CD4-positive, alpha-beta T cell treated with Interferon gamma for 1 hour (primary cell): ENCODE measurements around the gene BSCL2.
"Not testable (repeated sequence)": the region's sequence is repeated elsewhere in the genome, so short reads cannot be mapped to it uniquely, and the experiment has no call there.

ENCODE experiments used
- DNase-seq: peaks from one replicate; pipeline ENCODE4 v3.0.0-alpha.2; 2020

The BSCL2 gene

GRCh38 chr11:62707277-62707861 lies at the start of gene BSCL2, which contains the start of gene GNG3:
Gene BSCL2 (minus strand): TSS chr11:62707424. CDS start chr11:62707195, 229 bp downstream.
Gene GNG3 (plus strand): TSS chr11:62707676. CDS start chr11:62708296, 620 bp downstream.
- no peak for DNase-seq

- no peak for DNase-seq
These were observed 47.9 kb upstream of the BSCL2 start for GRCh38 chr11:62755086-62755615.

- peak; percentile 99 for DNase-seq
These were observed 46.7 kb upstream of the BSCL2 start, which contains the start of gene ZBTB3 for GRCh38 chr11:62753736-62754603. Gene ZBTB3 (minus strand): TSS chr11:62754160. CDS start chr11:62753664, 496 bp downstream.

- no peak for DNase-seq
These were observed 45.9 kb upstream of the BSCL2 start for GRCh38 chr11:62752994-62753735.

GRCh38 chr11:62752177-62752785 lies 45.1 kb upstream of the BSCL2 start:
- DNase-seq: no peak

GRCh38 chr11:62749931-62750330 lies 42.7 kb upstream of the BSCL2 start:
- DNase-seq: not testable (repeated sequence)

GRCh38 chr11:62747475-62748160 lies 40.4 kb upstream of the BSCL2 start:
- DNase-seq: no peak

- DNase-seq: no peak
These were observed 30.0 kb upstream of the BSCL2 start for GRCh38 chr11:62737196-62737595.

GRCh38 chr11:62732830-62733229 lies 25.6 kb upstream of the BSCL2 start:
- no peak for DNase-seq

GRCh38 chr11:62730076-62730475 lies 22.9 kb upstream of the BSCL2 start:
- not testable (repeated sequence) for DNase-seq

GRCh38 chr11:62728171-62728988 lies 21.2 kb upstream of the BSCL2 start, which contains the start of gene TTC9C:
Gene TTC9C (plus strand): TSS chr11:62728486. CDS start chr11:62728849, 363 bp downstream.
- peak; percentile 81 for DNase-seq

GRCh38 chr11:62727872-62728170 lies 20.6 kb upstream of the BSCL2 start:
- peak; percentile 91 for DNase-seq

- peak; percentile 99 for DNase-seq
These were observed 20.1 kb upstream of the BSCL2 start, which contains the start of gene HNRNPUL2 for GRCh38 chr11:62727165-62727871. Gene HNRNPUL2 (minus strand): TSS chr11:62727457. CDS start chr11:62727156, 301 bp downstream.

GRCh38 chr11:62726915-62727164 lies 19.6 kb upstream of the BSCL2 start:
- DNase-seq: no peak

GRCh38 chr11:62726156-62726914 lies 19.1 kb upstream of the BSCL2 start:
- no peak for DNase-seq

GRCh38 chr11:62725646-62726045 lies 18.4 kb upstream of the BSCL2 start:
- no peak for DNase-seq

- DNase-seq: no peak
These were observed 16.9 kb upstream of the BSCL2 start for GRCh38 chr11:62724171-62724570.

GRCh38 chr11:62721994-62722393 lies 14.8 kb upstream of the BSCL2 start:
- no peak for DNase-seq

- DNase-seq: no peak
These were observed 12.2 kb upstream of the BSCL2 start for GRCh38 chr11:62719302-62719978.
